NCI-H2227 treated with DMSO at 0.1 percent for 48 hours (cell line): ENCODE measurements around the gene RTL3.

Experiments
- DNase-seq: peaks from one replicate; lab custom pipeline; 2025; lab: John Stamatoyannopoulos, UW

The RTL3 gene

GRCh38 chrX:78619834-78620233 lies 39.3 kb downstream of the RTL3 start:
- DNase-seq: no peak

- DNase-seq: no peak
Observed at GRCh38 chrX:78618987-78619386, 40.1 kb downstream of the RTL3 start.

GRCh38 chrX:78614264-78614663 lies 44.9 kb downstream of the RTL3 start:
- DNase-seq: no peak
